ENCODE results near the gene SLC22A17.

SLC22A17 gene

GRCh38 chr14:23353433-23353780 is 720 bp upstream of the SLC22A17 start:
- no peak for TF ChIP-seq CTCF (IDR thresholded peaks at IDR 0.05; ENCODE audit: low read depth, low read length)

DNA sequence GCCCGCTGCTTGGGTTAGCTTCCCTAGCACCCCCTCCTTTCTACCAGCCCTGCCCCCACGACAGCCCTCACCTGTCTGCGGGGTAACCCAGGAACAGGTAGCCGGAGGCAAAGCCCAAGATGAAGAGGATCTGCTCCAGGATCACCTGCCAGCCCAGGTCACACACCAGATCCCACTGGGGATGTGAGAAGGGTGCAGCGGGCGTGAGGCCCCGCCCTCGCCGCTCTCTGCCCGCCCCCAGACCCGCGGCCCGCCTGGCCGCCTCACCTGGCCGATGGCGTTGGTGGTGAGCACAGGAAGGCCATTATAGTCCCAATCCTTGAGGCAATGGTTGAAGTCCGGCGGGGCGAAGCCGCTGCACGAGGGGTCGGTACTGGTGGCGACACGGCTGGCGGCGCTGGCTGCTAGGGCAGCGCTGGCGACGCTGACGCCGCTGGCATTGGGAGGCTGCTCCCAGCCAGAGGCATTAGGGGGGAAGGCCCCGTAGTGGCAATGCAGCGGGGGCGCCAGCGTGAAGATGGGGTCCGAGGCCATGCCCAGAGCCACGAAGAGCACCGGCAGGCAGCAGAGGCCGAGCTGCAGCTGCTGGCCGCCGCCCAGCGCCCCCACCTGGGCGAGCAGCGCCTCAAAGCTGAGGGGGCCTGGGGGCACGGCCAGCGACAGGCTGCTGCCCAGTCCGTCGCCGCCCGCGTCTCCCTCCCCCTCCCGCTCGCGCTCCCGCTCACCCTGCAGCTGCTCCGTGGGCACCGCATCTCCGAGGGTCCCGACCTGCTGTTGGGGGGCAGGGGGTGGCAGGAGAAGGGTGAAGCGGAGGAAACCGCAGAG is 794 bp downstream of the SLC22A17 start:
- in situ Hi-C loops (cut with HindIII; ENCODE audit: low sequenced_read_pairs): no loop called here
- peak overlapping the region; percentile 67 for H3K4me3 ChIP-seq (ENCODE audit: low read depth, low read length)

More at GRCh38 chr14:23353433-23353780, 720 bp upstream of the SLC22A17 start:
- H3K4me3 ChIP-seq (ENCODE audit: low read depth, low read length): no peak overlapping the region
- no peak for DNase-seq (ENCODE audit: low read depth, low spot score)
- in situ Hi-C loops (cut with HindIII; ENCODE audit: low sequenced_read_pairs): no loop called here

DNA sequence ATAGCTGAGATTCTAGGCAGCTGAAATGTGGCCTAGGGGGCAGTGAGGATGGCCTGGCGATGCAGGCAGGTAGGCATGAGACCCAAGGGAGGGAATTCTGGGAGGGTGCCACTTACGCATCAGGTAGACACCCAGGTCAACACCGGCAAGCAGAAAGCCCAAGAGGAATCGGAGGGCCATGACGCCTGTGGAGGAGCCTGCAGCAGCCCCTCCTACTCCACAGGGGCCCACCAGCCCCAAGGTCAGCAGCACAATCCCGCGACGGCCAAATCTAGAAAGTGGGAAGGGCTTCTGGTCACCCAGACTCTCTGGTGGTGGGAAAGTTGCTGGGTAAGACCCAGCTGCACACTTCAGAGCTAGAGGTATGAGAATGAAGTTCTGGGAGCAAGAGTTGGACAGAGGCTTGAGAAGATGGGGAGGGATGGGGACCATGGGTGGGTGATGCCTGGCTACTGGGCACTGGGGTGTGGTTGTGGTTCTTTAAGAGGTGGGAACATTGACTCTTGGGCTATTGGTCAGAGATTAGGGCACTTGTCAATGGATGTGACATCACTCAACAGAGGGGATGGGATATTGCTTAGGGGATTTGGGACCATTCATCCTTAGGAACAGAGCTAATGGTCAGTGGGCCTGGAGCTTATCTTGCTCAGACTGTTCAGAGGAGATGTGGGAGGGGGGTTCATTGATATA is 3.4 kb downstream of the SLC22A17 start:
- no peak for TF ChIP-seq CTCF (IDR thresholded peaks at IDR 0.05; ENCODE audit: low read depth, low read length)
- in situ Hi-C loops (cut with HindIII; ENCODE audit: low sequenced_read_pairs): no loop called here
- no peak overlapping the region for H3K4me3 ChIP-seq (ENCODE audit: low read depth, low read length)
- DNase-seq (ENCODE audit: low read depth, low spot score): no peak

More for the DNA sequence above, 794 bp downstream of the SLC22A17 start:
- no peak for DNase-seq (ENCODE audit: low read depth, low spot score)
- peak; percentile 26 for TF ChIP-seq CTCF (IDR thresholded peaks at IDR 0.05; ENCODE audit: low read depth, low read length)

DNA sequence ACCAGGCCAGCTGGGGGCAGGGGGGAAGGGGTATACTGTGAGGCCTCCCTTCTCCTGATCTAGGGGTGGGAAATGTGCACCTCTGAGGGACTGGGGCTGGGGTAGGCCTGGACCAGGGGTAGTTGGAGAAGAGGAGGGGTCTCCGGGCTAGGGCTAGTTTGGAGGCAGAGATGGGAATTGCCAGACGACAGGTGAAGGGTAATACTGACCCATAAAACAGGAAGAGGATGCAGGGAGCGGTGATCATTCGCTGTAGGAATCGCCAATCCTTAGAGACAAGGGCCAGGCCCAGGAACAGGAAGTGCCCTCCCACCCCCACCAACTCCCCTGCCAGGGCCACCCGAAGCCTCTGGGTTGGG is 4.4 kb downstream of the SLC22A17 start:
- in situ Hi-C loops (cut with HindIII; ENCODE audit: low sequenced_read_pairs): no loop called here
- no peak overlapping the region for H3K4me3 ChIP-seq (ENCODE audit: low read depth, low read length)
- TF ChIP-seq CTCF (IDR thresholded peaks at IDR 0.05; ENCODE audit: low read depth, low read length): no peak
- DNase-seq (ENCODE audit: low read depth, low spot score): no peak

DNA sequence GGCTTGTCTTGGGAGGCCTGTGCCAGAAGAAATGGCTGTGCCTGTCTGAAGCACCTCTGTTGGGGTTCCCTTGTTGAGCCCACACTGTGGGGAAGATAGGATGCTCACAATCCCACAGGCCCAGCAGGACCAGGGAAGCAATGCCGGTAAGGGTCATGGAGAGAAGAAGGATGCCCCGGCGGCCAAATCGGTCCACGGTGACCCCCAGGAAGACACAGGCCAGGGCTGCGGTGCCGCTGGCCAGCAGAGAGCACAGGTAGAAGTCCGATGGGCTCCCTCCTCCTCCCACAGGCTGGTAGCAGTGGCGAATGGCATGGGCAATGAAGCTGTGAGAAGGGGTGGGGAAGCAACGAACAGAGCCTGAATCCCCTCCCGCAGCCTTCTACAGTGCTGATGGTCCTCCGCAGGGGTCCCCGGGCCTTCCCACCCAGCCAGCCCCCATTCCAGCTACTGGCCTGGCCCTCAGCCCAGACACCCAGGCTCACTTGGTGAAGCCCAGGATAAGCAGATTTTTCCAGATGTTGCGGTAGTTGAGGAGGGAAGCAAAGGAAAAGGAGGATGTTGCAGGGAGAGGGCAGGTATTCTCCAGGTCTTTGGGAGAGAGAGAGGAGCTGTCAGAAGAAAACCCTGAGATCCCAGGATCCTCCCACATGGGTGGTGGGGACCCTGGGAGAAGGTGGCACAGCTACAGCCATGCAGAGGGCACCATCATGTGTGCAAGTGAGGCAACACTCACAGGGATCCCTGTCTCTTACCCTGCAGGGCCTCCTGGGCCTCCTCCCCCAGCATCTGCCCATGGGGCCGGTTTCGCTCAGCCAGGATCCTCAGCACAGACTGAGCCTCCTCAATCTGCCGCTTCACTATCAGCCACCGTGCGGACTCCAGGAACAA is 5.0 kb downstream of the SLC22A17 start:
- no peak for DNase-seq (ENCODE audit: low read depth, low spot score)
- H3K4me3 ChIP-seq (ENCODE audit: low read depth, low read length): no peak overlapping the region
- in situ Hi-C loops (cut with HindIII; ENCODE audit: low sequenced_read_pairs): no loop called here
- TF ChIP-seq CTCF (IDR thresholded peaks at IDR 0.05; ENCODE audit: low read depth, low read length): no peak

- DNase-seq (ENCODE audit: low read depth, low spot score): no peak
- in situ Hi-C loops (cut with HindIII; ENCODE audit: low sequenced_read_pairs): no loop called here
- H3K4me3 ChIP-seq (ENCODE audit: low read depth, low read length): no peak overlapping the region
- no peak for TF ChIP-seq CTCF (IDR thresholded peaks at IDR 0.05; ENCODE audit: low read depth, low read length)
Measured at GRCh38 chr14:23346693-23347405, 5.8 kb downstream of the SLC22A17 start.
